ENCODE data around the gene B4GALNT2. TPM values are rescaled to one million over a fixed set of nuclear protein-coding genes. Genes with fewer than 3 reads are reported as not detected.
A peak's percentile ranks its signal among the peaks of the same experiment; 100 is the strongest.

The B4GALNT2 gene
- total RNA-seq, 1 donor from 2014 or later, result 0.03 TPM

DNA sequence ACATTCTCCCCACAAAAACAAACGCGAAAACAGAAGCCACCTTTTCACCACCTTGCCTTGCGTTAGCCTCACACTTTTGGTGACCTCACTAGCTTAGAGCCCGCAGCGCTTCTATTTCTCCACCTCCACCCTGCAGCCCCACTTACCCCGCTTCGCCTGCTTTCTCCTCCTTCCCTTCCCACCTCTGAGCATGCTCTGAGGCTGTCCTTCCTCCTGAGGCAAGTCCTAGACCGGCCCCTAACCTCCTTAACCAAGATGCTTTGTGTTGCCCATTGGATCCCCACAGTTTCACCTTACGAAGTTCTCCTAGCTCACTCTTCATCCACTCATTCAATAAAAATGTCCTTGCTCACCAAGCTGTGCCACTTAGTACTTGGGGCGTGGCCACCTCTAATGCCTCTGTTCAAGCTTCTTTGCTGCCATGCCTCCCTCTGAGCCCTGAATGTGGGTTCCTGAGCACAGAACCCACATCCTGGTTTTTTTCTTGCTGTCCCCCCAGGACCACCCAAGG lies 76.5 kb downstream of the B4GALNT2 start:
- ATAC-seq (no peak), DNase-seq (ENCODE audit: low spot score) (no peak)

DNA sequence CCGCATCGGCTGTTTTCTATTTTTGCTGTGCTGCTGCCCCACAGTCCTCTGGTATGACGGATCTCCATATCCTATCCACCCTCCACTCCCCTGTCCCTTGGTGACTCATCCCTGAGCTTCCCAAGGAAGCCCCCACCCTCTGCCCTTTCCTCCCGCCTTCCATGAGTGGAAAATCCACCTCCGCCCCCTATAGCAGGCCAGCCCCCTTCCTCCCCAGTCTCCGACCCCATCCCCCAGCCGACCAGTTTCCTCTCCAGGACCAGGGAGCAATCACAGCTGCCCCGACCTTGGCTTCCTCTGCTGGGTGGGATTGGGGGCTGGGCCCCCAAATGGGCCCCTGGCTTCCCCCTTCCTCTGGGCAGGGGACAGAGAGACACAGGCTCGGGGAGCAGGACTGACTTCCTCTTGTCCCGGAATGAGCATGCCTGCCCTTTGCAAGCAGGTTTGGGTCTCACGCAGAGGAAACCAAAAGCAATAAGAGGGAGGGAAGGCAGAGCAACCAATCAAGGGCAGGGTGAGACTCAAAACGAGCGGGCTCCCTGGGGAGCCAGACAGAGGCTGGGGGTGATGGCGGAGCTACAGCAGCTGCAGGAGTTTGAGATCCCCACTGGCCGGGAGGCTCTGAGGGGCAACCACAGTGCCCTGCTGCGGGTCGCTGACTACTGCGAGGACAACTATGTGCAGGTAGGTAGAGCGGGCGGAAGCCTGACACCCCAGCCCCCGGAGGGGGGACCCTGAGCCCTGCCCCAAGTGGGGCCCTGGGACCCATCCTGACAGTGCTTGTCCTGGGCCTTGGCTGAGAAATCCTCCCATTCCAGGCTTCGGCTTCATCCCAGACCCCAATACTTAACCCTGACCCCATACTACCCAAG lies 77.8 kb downstream of the B4GALNT2 start, which contains the start of the genes ABI3 and GNGT2:
TSS of gene ABI3 (plus strand) at position 550 of the 872 bp plus-strand sequence. CDS start at position 568, 18 bp downstream.
TSS of gene GNGT2 (minus strand) at position 417 of the 872 bp plus-strand sequence. CDS start 3,152 bp downstream, outside the sequence.
- ATAC-seq (peak; percentile 64), DNase-seq (ENCODE audit: low spot score) (no peak)

DNA sequence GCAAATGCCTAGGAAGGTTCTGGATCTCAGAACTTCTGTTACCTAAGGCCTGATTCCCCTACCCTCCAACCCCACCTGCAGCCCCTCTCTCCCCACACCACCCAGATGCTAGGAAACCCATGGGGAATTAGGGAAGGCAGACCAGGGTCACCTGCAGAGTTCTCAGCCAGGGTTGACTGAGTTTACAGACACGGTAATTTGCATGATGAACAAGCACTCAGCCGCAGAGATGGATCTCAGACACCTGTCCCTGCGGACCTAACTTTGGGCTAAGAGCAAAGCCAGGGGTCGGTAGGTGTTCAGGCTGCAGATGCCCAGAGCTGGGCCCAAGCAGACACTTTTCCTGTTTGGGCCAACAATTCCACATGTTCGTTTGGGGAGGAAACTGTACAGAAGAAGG lies 80.8 kb downstream of the B4GALNT2 start:
- DNase-seq (ENCODE audit: low spot score) (no peak), ATAC-seq (no peak)

DNA sequence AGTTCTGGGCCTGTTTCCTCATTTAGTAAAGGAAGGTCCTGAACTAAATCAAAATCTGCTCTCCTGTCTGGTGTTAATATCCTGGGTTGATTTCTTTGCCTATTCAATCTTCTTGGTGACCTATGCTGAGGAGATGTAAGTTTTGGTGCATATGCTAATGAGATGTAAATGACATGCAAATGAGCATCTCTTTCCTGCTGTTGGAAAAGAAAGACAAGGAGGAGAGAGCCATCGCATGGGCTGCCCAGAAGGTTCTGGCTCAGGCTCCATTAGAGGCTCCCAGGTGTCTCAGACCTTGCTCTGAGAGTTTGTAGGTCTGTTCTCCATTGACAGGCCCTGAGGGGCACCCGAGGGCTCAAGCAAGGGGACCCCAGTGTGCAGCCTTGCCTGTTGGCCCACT lies 81.3 kb downstream of the B4GALNT2 start:
- ATAC-seq (no peak), DNase-seq (ENCODE audit: low spot score) (no peak)

DNA sequence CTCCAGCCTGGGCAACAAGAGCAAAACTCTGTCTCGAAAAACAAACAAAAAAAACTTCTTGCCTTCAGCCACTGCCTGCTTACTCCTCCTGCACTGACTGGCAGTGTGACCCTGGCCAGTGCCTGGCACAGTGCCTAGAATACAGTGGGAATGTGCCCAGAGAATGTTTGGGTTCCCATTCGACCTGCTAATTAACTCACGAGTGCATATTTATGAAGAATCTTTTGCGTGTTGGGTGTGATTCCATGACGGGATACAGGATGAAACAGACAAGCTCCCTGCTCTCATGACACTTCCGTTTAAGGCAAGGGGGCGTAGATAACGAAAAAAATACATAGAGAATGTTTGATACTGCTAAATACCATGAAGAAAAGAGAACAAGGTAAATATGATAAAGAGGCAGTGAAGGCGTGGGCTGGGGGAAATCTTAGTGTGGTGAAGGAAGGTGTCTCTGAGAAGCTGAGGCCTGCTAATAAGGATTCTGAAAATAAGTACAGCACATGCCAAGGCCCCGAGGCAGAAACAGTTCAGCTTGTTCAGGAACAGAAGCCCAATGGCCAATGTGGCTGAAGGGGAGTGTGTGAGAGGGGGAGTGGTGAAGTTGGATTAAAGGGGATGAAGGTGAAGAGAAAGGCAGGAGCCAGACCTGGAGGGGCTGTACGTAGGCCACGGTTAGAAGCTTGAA lies 82.2 kb downstream of the B4GALNT2 start:
- ATAC-seq, result no peak
- DNase-seq (ENCODE audit: low spot score), result no peak

DNA sequence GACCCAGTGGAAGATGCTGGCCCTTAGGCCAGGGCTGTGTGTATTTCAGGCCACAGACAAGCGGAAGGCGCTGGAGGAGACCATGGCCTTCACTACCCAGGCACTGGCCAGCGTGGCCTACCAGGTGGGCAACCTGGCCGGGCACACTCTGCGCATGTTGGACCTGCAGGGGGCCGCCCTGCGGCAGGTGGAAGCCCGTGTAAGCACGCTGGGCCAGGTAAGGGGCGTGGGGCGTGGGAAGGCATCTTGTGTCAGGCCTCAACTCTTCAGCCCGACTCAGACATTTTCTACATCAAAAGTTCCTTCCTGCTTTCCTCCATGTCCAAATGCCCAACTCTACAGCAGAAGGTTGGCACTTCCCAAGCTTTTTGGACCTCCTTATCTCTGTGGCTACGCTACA lies 83.9 kb downstream of the B4GALNT2 start:
- ATAC-seq (no peak), DNase-seq (ENCODE audit: low spot score) (no peak)

DNA sequence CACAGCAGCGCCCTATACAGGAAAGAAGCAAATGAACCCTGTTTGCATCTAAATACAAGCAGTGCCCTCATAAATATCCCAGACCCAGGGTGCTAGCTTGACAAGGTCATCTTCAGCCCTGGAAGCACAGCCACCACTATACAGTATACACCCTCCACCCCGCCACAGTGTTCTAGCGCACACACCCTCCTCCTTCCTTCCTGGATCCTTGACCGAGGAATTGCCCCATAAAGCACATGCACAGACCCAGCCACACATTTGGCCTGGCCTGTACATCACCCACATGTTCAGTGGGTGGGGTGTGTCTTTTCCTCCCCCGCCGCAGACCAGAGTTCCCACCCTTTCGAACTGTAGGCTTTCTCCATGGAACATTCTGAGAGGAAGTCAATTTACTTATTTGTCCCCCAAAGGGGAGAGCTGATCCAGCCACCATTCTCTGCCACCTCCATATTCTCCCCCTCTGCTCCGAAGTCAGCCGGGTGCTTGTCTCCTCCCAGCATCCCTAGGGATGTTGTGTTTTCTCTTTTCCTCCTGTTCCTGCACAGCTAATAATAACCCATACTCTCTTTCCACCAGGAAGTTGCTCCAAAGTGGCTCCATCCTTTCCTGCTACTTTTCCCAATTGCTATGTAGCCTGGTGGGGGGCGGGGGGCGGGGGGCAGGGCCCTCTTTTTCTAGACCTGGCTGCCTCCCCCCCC lies 84.5 kb downstream of the B4GALNT2 start:
- DNase-seq (ENCODE audit: low spot score) (no peak), ATAC-seq (peak; percentile 62)

DNA sequence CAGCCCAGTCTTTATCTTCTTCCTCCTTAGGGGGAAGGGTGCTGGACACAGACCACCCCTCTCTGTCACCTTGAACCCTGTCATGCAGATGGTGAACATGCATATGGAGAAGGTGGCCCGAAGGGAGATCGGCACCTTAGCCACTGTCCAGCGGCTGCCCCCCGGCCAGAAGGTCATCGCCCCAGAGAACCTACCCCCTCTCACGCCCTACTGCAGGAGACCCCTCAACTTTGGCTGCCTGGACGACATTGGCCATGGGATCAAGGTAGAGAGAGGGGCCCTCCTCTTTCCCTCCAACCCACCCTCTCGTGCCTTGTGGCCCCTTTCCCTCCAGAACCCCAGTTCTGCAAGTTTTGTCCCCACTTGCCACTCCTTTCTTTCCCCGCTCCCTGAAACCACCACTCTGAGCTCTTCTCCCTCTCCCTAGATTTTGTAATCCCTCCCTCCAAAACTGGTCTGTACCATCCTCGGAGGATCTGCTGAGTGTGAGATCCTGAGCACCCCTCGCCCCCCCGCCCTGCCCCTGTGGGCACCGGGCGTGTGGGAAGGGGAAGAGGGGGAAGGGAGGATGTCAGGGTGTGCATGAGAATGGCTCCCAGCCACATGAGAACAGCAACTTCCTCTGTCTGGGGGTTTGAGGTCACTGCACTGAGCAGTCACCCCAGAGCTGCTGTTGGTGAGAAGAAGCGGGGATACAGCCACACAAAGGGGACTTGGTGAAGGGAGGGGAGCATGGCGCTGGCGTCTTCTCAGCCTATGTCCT lies 85.3 kb downstream of the B4GALNT2 start:
- ATAC-seq (peak; percentile 44), DNase-seq (ENCODE audit: low spot score) (no peak)

DNA sequence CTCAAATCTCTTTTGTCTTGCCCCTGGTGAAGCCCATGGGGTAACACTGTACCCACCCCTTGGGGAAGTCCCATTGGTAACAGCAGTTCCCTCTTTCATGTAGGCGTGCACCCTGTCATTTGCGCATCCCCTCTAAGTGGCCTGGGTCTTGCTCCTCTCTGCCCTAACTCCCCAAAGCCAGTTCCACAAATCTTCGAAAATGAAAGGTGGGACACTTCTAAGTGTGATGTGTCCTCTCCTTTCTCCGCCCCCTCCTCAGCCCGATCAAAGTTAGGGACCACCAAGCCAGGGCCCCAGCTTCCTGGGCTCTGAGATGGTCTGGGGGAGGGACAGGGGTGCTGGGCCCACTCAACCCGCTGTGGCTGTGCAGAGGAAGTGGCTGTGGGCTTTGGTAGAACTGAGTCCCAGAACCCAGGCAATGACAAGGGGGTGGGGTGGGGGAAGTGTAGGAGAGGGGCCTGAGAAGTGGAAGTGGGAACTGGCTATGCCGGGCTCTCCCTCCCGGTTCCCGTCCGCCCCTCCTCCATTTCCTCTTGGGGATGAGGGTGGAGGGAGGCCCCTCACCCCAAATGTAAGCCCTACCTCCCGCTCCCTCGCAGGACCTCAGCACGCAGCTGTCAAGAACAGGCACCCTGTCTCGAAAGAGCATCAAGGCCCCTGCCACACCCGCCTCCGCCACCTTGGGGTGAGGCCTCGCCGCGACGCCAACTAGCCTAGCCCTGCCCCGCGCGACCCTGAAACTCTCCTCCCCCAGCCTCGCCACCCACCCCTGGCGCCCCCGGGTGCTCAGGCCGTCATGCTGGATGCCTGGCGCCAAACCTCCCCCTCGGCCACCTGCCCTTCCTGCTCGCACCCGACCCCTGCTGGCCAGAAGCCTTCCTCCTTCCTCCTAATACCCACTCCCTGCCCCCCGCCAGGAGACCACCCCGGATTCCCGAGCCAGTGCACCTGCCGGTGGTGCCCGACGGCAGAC lies 86.7 kb downstream of the B4GALNT2 start:
- ATAC-seq (peak; percentile 26), DNase-seq (ENCODE audit: low spot score) (no peak)

DNA sequence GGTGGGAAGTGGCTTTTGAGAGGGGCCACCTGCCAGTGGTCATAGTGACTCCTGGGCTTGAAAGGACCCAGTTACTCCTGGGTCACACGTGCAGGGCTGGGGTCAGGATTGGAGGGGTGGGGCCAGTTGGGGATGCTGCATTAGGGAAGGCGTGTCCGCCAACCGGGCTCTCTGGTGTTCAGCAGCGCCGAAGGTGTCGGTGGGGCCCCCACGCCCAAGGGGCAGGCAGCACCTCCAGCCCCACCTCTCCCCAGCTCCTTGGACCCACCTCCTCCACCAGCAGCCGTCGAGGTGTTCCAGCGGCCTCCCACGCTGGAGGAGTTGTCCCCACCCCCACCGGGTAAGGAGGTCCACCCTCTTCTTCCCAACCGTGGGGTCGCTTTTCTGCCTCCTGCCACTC lies 87.4 kb downstream of the B4GALNT2 start:
- DNase-seq (ENCODE audit: low spot score), result no peak
- no peak for ATAC-seq

DNA sequence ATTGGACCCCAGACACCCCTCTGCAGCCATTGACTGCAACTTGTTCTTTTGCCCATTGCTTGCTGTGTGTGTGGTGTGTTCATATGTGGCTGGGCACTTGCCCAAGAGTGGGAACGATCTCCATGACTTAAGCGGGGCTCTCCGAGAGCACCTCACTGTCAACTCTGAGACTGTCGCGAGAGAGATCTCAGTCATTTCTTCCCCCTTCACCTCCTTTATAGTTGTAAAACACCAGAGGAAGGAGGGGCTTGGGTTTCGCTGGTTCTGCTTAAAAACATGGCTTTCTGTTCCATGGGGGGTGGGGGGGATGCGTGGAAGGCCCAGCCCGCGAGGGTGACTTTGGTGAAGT lies 90.6 kb downstream of the B4GALNT2 start:
- no peak for DNase-seq (ENCODE audit: low spot score)
- no peak for ATAC-seq

DNA sequence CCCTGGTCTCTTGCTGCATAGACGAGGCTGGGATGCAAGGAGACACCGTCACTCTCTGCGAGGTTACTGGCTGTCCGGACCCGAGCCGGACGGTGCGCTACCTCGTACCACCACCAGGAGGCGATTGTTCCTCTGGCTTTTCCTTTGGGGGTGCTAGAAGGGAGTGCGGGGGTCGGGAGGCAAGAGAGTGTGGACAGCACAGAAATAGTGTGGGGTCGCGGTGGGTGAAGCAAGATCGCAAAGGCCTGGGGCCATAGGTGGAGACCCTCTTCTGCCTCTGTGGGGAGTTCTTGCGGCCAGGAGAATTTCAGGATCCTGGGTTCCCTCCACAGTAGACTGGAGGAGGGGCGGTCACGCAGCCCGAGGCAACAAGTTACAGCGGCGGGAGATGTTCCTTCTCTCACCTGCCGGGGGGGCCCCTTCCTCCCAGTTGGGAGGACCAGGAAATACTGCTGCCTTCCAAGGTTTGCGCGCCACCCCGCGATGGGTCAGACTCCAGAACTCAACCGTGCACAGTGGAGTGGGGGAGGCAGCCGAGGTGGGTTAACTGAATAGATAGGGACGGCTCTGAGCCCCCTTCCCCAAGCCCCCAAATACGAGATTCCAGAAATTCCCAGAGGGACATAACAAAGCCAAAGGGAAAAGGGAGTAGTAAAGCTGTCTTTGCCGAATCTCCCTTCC lies 91.1 kb downstream of the B4GALNT2 start:
- ATAC-seq (peak; percentile 63), DNase-seq (ENCODE audit: low spot score) (peak; percentile 62)

DNA sequence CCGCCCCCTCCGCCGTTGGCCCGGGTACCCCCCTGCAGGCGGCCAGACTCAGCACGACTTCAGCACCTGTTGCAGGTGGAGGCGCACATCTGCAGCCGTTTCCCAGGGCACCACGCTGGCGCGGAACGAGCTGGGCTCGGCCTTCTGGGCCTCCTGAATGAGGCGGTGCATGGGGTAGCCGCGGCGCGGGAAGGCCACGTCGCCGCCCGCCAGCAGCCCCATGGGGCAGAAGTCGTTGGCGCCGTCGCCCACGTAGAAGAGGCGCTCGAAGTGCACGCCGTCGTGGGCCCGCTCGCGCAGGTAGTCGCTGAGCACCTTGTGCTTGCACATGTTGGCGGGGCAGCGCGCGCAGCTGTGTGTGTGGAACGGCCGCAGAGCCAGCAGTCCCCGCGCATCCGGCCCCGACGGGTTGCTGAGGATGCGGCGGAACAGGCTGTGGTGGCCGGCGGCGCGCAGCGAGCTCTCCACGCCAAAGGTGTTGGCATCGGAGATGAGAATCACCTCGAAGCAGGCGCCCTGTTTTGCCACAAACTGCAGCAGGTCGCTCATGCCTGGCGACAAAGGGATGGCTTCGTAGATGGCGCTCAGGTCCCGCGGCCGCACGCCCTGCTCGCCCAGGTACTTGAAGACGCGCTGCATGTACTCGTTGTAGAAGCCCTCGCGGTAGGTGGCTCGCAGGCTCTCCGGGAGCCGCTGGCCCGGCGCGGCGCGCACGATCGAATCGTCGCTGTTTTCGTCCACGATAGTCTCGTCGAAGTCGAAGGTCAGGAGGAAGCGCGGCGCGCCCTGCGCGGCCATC lies 91.8 kb downstream of the B4GALNT2 start:
- ATAC-seq (peak; percentile 10), DNase-seq (ENCODE audit: low spot score) (no peak)

DNA sequence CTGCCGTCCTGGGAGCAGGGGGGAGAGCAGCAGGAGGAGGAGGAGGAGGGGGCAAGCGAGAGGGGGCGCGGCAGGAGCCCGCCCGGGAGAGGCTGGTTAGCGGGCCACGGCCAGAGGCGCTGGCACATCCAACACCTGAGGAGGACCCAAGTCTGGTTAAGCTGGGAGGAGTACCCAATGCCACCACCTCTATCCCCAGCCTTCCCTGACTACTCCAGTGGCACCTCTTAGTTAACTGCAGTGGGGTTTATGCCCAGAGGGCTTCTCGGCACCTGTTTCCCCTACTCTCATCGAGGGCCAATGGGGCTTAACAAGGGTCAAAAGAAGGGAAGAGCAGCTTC lies 92.4 kb downstream of the B4GALNT2 start:
- ATAC-seq (no peak), DNase-seq (ENCODE audit: low spot score) (no peak)

DNA sequence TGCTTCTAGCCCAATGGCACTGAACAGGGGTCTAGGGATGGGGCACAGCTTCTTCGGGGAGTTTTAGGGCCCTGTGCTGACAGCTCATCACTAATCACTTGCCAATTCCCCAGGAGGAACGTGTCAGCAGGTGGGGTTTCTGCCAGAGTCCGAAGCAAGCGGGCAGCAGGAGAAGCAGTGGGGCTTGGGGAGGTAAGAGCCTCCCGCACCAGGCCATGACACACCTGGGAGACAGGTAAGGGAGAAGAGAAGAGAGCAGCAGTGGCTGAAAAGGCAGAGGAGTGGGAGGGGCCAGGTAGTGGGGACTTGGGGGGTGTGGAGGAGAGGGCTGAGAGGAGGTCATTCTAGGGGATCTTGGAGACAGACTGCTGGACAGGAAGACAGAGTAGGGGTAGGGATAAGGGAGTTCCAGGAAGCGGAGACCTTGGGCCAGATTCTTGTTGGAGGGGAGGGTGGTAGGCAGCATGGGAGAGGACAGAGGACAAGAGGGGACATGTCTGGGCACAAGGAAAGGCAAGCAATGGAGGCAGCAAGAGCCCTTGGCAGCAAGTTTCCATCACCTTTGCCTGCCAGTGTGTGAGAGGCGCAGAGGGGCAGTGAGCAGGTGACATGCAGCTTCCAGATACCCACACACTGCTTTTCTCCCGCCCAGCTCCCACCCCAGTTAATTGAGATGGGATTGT lies 93.1 kb downstream of the B4GALNT2 start:
- no peak for DNase-seq (ENCODE audit: low spot score)
- no peak for ATAC-seq
